Muscle layer of colon (tissue), 2 donors: Measurements from ENCODE around the gene FOXN3.
A peak's percentile ranks its signal among the peaks of the same experiment; 100 is the strongest.

Source experiments
- H3K27ac ChIP-seq: one replicate; pipeline ENCODE4 v1.7.0; 2013; ENCODE audit warnings: low read depth, mild to moderate bottlenecking, low read length, moderate library complexity
- H3K27me3 ChIP-seq, 2 donors: one replicate each; pipeline ENCODE4 v1.7.0; 2013; ENCODE audit warnings: low read length in 2 of 2, mild to moderate bottlenecking in 2 of 2; ENCODE audit not compliant: insufficient read depth in 2 of 2, control insufficient read depth in 1 of 2
- H3K36me3 ChIP-seq: one replicate; pipeline ENCODE4 v1.7.0; 2013; ENCODE audit warnings: mild to moderate bottlenecking, low read length; ENCODE audit not compliant: insufficient read depth
- H3K4me1 ChIP-seq: one replicate; pipeline ENCODE4 v1.7.0; 2013; ENCODE audit warnings: mild to moderate bottlenecking, low read length; ENCODE audit not compliant: insufficient read depth
- H3K4me3 ChIP-seq, 2 donors: one replicate each; pipeline ENCODE4 v1.7.0; 2013; ENCODE audit warnings: low read length in 2 of 2, low read depth in 1 of 2, mild to moderate bottlenecking in 1 of 2, moderate library complexity in 1 of 2
- H3K9ac ChIP-seq: one replicate; pipeline ENCODE4 v1.7.0; 2013; ENCODE audit warnings: low read length
- H3K9me3 ChIP-seq: one replicate; pipeline ENCODE4 v1.7.0; 2013; ENCODE audit warnings: mild to moderate bottlenecking, low read length
- donor health status: abdominal sarcoma.
- donor health status: Adenocarcinoma of cecum.

The FOXN3 gene

GRCh38 chr14:89418976-89419375 is 1.9 kb upstream of the FOXN3 start:
- Histone ChIP-seq H3K4me1 (peaks cover 21% of the 10 kb centered on the region), H3K9ac (no peak overlapping the region), H3K36me3 (no peaks in the 10 kb centered on the region), H3K27me3 (no peaks in the 10 kb centered on the region), H3K27ac (no peak overlapping the region), H3K4me3 (no peak overlapping the region), H3K9me3 (no peaks in the 10 kb centered on the region)

- H3K4me3 ChIP-seq = peak overlapping the region; percentile 65 to 68
- no peaks in the 10 kb centered on the region for H3K27me3 ChIP-seq
- H3K4me1 ChIP-seq = peaks cover 21% of the 10 kb centered on the region
- H3K27ac ChIP-seq = peak overlapping the region; percentile 93
- no peaks in the 10 kb centered on the region for H3K36me3 ChIP-seq
- H3K9me3 ChIP-seq = no peaks in the 10 kb centered on the region
- peak overlapping the region; percentile 74 for H3K9ac ChIP-seq
Measured at GRCh38 chr14:89418452-89418851, 1.4 kb upstream of the FOXN3 start.

GRCh38 chr14:89417465-89418225 is 612 bp upstream of the FOXN3 start:
- Histone ChIP-seq H3K27me3 (no peaks in the 10 kb centered on the region), H3K36me3 (no peaks in the 10 kb centered on the region), H3K4me3 (peak overlapping the region; percentile 65 to 68), H3K9ac (peak overlapping the region; percentile 74), H3K9me3 (no peaks in the 10 kb centered on the region), H3K27ac (peak overlapping the region; percentile 93), H3K4me1 (peaks cover 21% of the 10 kb centered on the region)

- peak overlapping the region; percentile 87 for H3K9ac ChIP-seq
- H3K4me1 ChIP-seq = peaks cover 22% of the 10 kb centered on the region
- peaks cover 8% of the 10 kb centered on the region for H3K36me3 ChIP-seq
- H3K27me3 ChIP-seq = no peaks in the 10 kb centered on the region
- peak overlapping the region; percentile 87 for H3K27ac ChIP-seq
- no peaks in the 10 kb centered on the region for H3K9me3 ChIP-seq
- H3K4me3 ChIP-seq = peak overlapping the region; percentile 85 to 90
Measured at GRCh38 chr14:89416002-89416995, 734 bp downstream of the FOXN3 start.

GRCh38 chr14:89415159-89415558 is 1.9 kb downstream of the FOXN3 start:
- Histone ChIP-seq H3K4me1 (peaks cover 34% of the 10 kb centered on the region), H3K9me3 (no peaks in the 10 kb centered on the region), H3K9ac (no peak overlapping the region), H3K4me3 (peak overlapping the region; percentile 4 to 90), H3K27me3 (no peaks in the 10 kb centered on the region), H3K27ac (peak overlapping the region; percentile 87), H3K36me3 (peaks cover 14% of the 10 kb centered on the region)

GRCh38 chr14:89411976-89412375 is 5.1 kb downstream of the FOXN3 start:
- Histone ChIP-seq H3K9ac (no peak overlapping the region), H3K36me3 (peaks cover 14% of the 10 kb centered on the region), H3K27ac (no peak overlapping the region), H3K4me1 (peaks cover 44% of the 10 kb centered on the region), H3K4me3 (no peak overlapping the region), H3K27me3 (no peaks in the 10 kb centered on the region), H3K9me3 (no peaks in the 10 kb centered on the region)

GRCh38 chr14:89409961-89410360 is 7.1 kb downstream of the FOXN3 start:
- Histone ChIP-seq H3K9me3 (no peaks in the 10 kb centered on the region), H3K4me1 (peaks cover 48% of the 10 kb centered on the region), H3K36me3 (peaks cover 18% of the 10 kb centered on the region), H3K27ac (no peak overlapping the region), H3K27me3 (no peaks in the 10 kb centered on the region), H3K4me3 (no peak overlapping the region), H3K9ac (no peak overlapping the region)

GRCh38 chr14:89408907-89409700 is 7.9 kb downstream of the FOXN3 start:
- peaks cover 40% of the 10 kb centered on the region for H3K4me1 ChIP-seq
- H3K27ac ChIP-seq = no peak overlapping the region
- no peaks in the 10 kb centered on the region for H3K9me3 ChIP-seq
- no peak overlapping the region for H3K9ac ChIP-seq
- H3K4me3 ChIP-seq = no peak overlapping the region
- peaks cover 18% of the 10 kb centered on the region for H3K36me3 ChIP-seq
- no peaks in the 10 kb centered on the region for H3K27me3 ChIP-seq

- Histone ChIP-seq H3K4me1 (peaks cover 47% of the 10 kb centered on the region), H3K27ac (no peak overlapping the region)
Measured at GRCh38 chr14:89407856-89408255, 9.2 kb downstream of the FOXN3 start.

GRCh38 chr14:89406941-89407340 is 10.1 kb downstream of the FOXN3 start:
- Histone ChIP-seq H3K4me3 (no peak overlapping the region), H3K4me1 (peaks cover 56% of the 10 kb centered on the region), H3K27ac (no peak overlapping the region), H3K9me3 (no peaks in the 10 kb centered on the region), H3K36me3 (peaks cover 15% of the 10 kb centered on the region), H3K9ac (no peak overlapping the region), H3K27me3 (no peaks in the 10 kb centered on the region)

More at GRCh38 chr14:89407856-89408255, 9.2 kb downstream of the FOXN3 start:
- no peaks in the 10 kb centered on the region for H3K9me3 ChIP-seq
- no peak overlapping the region for H3K4me3 ChIP-seq
- H3K36me3 ChIP-seq = peaks cover 18% of the 10 kb centered on the region
- no peaks in the 10 kb centered on the region for H3K27me3 ChIP-seq
- no peak overlapping the region for H3K9ac ChIP-seq

- H3K27ac ChIP-seq = no peak overlapping the region
Measured at GRCh38 chr14:89406361-89406760, 10.7 kb downstream of the FOXN3 start.

More at GRCh38 chr14:89406361-89406760, 10.7 kb downstream of the FOXN3 start:
- no peaks in the 10 kb centered on the region for H3K27me3 ChIP-seq
- peaks cover 58% of the 10 kb centered on the region for H3K4me1 ChIP-seq
- H3K36me3 ChIP-seq = peaks cover 11% of the 10 kb centered on the region
- no peak overlapping the region for H3K9ac ChIP-seq
- H3K4me3 ChIP-seq = no peak overlapping the region
- H3K9me3 ChIP-seq = no peaks in the 10 kb centered on the region
